Pons (tissue), 1 donor: ENCODE data around the gene SHISA4.
"Not testable (repeated sequence)": the region's sequence is repeated elsewhere in the genome, so short reads cannot be mapped to it uniquely, and the experiment has no call there.

Source experiments
- DNase-seq: peaks from one replicate; pipeline ENCODE4 v3.0.0-alpha.2; 2016; ENCODE audit warnings: low spot score

Gene SHISA4

DNA sequence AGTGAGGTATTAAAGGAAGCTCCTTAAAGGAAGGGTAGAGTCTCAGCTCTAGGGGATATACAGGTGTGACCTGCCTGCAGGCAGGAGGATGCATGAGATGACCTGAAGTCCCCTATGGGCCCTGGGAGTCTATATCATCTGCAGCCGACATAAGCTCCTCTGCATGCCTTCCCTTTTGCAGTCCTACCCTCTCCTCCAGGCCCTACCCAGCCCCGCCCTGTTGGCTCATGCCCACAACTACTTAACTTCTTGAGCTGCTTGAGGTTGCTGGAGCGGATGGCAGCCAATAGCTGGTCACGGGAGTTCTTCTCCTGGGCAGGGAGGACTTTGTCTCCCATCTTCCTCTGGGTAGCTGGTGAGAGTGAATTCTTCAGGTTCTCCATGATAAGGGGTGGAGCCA lies 10.3 kb downstream of the SHISA4 start:
- DNase-seq, result no peak

DNA sequence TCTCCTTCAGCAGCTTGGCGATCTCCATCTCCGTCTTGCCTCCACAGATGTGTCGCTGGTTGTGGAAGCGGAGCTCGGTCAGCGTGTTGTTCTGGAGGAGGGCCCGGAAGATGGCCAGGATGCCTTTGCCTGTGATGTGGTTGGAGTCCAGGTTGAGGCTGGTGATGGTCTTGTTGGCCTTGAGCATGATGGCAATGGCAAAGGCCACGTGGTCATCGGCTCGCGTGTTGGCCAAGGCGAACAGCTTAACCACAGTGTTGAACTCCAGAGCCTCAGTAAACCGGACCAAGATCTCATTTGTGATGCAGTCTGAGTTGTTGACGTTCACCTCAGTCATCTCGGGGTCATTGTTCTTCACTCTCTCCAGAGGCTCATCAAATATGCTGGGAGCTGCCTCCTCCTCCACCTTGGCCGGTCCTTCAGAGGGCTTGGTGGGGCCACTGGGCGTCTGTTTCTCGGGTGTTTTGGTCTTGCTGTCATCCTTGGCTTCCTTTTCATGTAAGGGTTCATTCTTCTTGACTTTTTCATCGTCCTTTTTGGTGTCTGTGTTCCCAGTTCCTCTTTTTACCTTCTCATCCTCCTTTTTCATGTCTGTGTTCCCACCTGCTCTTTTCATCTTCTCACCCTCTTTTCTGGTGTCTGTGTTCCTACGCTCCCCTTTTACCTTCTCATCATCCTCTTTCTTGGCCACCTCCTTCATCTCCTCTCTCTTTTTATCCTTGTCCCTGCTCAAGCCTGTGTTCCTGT lies 11.2 kb downstream of the SHISA4 start:
- DNase-seq, result no peak

DNA sequence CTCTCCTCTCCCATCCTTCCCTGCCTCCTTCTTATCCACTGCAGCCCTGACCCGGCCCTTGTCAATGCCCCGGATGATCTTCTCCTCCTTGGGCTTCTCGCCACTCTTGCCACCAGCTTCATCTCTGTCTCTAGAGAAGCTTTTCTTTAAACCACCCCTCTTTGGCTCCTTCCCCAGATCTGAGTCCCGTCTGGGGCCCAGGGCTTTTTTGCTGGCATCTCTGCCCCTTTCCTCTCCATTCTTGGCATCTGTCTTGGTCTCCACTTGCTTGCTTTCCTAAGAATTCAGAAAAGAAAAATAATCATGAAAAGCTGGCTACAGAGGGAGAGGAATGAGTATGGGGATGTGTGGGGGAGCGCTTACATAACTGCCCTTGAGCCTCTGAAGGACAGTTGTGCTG lies 11.8 kb downstream of the SHISA4 start:
- no peak for DNase-seq

DNA sequence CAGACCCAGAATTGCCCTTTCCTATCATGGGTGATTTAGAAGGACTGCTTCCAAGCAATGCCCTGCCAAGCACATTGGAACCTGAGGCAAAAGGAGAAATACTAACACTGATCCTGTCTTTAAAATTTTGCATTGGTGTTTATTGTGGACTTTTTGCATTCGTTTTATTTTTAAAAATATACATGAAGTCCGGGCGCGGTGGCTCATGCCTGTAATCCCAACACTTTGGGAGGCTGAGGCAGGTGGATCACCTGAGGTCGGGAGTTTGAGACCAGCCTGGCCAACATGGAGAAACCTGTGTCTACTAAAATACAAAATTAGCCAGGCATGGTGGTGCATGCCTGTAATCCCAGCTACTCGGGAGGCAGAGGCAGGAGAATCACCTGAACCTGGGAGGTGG lies 12.3 kb downstream of the SHISA4 start:
- not testable (repeated sequence) for DNase-seq

DNA sequence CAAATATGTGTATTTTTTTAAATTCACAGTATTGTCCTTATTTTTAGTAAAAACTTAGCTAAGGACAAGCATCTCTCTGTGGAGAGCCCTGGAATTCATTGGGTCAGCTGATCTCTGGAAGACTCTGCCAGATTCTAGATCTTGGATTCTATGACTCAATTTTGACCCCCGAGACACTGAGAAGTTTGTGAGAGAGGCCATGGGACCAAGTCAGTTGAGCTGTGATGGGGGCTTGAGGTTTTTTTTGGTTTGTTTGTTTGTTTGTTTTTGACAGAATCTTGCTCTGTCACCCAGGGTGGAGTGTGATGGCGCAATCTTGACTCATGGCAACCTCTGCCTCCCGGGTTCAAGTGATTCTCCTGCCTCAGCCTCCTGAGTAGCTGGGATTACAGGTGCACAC lies 13.5 kb downstream of the SHISA4 start:
- DNase-seq, result no peak

DNA sequence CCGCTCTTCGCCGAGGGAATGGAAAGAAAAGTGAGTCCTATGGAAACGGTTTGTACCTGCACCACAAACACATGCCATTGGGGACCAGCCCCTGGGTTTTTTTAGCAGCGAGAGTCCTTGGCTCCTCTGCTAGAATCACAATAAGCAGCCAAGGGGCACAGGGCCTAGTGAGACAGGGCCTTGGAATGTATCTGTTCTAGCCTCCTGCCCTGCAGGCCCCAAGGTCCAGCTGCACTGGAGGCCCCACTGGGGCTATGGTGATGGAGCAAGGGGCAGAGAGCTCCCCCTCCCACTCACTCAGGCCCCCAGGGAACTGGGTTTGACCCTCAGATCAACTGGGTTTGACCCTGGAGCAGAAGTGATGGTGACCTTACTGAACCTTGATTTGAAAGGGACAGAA lies 14.4 kb downstream of the SHISA4 start:
- DNase-seq, result no peak

DNA sequence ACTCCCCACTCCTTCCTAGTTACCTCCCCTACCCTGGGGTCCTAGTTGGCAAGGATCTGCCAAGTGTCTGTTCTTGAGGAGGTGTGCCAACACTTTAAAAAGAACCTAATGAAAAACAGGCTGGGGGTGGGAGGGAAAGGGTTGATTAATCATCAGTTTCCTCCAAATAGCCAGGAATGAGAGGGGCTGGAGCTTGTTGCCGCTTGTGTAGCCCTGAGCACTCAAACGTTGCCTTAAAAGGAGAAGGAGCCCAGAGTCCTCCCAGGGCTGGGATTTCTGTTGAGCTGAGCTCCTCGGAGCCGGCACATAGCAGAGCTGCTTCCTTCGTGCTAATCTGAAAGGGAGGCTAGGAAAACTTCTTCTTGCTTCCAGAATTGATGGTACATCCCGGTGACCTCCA lies 15.9 kb downstream of the SHISA4 start:
- no peak for DNase-seq

DNA sequence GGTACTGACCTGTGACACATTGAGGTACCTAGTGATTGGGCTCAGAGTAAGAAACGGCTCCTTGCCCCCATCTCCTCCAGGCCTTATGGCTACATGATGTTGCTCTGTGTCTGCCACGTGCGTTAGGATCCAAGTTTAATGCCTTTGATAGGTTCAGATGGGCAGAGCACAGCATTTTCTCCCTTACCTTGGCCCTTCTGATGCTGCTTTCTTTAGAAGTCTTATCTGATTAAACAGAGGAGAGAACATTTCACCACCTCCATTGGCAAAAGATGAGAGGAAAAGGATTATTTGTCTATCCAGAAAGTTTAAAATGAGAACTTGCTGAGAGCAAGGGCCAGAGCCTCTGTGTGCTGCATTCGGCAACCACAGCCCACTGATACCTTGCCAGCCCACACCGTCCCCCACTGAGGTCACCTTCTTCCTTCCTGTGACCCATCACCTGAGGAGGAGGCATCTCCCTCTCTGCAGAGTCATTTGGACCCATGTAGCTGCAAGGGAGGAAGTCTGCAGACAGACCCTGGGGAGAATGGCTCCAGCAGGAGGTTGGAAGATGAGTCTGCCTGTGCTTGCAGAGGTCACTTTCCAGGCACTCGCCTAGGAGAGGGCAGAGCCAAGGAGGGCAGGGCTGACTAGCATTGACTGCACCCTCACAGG lies 16.7 kb downstream of the SHISA4 start:
- DNase-seq, result no peak

DNA sequence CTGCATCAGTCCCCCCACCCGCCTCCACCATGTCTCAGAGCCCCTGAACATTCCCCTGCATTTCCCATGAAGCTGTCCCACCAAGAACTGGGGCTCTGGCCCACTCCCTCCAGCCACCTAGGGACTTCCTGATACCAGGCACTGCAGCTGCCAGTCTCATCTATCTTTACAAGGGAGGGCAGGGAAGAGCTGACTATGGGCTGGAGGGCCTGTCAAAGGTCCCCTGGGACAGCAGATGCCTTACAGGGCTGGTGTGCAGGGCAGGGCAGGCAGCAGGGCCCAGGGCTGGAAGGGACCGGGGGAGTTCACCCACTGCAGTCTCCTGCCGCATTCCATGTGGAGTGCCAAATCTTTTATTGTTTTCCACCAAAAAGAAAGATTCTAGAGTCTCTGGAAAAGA lies 17.6 kb downstream of the SHISA4 start:
- DNase-seq, result no peak

DNA sequence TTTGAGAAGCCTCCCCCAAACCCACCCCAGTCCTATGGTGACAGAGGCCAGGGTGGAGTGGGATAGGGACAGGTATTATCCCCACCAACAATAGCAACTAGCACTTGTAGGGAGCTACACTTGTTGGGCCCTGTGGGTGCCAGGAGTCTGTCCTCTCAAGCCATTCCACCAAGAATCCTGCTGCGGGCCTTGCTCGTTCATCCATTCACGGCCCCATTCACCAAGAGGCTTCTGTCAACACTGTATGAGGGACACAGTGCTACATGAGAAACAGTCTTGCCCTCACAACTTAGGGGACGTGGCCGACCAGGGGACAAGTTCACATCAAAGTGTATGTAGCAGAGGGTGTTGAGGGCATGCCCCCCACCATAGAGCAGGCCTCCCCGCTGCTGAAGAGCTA lies 18.9 kb downstream of the SHISA4 start:
- DNase-seq, result no peak

DNA sequence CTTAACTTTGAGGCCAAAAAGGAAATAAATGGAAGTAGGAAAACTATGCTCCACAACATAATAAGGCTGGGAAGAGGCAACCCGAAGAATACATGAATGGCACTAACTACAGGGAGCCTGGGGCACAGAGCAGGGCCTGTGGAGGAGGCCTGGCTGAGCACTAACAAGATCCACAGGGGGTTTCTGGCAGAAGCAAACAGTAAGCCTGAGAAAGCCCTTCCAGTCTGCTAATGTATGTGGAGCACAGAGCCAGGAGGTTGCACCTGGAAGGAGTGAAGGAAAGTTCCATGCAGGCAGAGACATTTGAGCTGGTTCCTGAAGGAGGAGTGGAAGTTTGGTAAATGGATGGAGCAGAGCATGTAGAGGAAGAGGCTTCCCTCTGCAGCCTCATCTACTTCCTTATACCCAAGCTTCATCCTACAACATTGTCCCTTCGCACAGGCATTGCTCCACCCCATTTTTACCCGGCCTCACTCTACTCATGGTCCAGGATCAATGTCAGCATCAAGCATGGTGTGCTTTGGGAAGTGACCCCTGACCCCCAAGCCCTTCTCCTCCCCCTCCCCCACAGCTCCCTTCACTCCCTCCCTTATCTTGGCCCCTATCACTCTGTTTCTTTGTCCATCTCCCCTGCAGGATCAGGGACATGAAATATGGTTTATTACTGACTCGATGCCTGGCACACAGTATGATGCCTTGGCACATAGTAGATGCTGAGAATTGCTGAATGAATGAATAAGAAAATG lies 23.3 kb downstream of the SHISA4 start:
- no peak for DNase-seq

DNA sequence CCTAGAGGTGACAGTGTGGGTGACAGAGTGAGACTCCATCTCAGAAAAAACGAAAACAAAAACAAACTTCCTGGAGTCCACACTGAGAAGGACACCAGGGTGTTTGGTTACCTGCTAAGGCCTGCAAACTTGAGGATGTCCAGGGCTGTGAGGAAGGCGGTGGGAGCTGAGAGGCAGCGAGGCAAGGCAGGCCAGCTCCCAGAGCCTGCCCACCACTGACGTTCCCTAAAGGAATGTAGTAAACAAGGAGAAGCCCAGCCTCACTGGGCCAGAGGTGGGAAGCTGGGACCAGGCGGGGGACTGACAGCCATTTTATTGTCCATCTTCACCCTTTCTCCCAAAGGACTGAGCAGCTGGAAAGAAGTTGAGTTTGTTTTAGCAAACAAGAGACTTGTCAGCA lies 24.1 kb downstream of the SHISA4 start:
- DNase-seq, result no peak

DNA sequence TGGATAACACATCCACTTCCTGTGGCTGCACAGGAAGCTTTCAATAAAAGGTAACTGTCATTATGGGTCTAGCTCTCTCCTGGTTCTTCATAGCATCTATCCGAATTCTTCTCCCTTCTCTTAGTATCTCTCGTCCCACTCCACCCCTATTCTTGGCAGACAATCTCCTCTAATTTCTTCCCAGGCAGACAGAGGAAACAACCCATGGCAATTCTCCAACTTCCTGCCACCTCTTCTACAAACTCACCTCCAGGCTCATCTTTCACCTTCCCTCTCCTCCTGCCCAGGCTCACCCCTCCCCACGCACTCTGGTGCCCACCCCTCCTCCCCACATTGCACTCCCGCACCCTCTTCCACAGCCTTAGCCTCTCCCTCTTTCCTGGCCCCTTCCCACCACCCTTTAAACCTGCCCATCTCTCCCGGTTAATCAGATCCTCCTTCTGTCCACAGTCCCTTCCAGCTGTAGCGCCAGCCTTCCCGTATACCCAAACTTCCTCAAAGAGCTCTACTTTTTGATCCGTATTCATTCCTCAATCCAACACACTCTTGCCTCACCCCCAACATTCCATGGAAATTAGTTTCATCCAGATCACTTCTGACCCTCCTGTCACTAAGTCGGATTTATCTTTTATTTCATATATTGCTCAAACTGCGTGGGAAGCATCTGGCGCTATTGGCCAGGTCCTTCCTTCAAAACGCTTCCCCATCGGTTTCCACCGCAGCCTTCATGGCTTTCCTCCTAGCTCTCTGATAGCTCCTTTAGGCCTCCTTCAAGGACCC lies 25.9 kb downstream of the SHISA4 start:
- no peak for DNase-seq

DNA sequence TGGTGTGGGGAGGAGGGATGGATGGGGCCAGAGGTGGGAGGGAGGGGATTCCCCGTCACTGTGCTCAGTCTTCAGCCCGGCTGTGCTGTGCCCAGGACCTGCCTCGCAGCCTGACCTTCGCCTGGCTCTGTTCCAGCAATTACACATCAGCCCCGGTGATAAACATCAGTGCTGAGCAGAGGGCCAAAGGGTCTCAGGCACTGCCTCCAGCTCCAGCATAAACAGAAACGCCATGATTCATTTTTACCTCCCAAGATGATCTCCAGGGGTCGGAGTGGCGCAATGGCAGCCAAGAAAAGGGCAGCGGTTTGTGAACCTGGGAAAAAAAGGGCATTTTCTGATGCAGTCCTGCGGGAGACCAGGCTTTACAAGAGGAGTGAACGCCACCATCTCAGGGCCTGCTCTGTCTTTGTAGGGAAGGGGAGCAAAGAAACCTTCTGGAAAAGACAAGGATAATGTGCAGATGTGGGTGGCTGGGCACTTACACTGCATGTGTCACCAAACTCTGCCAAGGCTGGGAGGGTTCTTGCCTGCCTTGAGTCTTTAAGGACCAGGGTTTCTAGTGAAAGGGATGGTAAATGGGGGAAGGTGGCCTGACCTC lies 28.1 kb downstream of the SHISA4 start:
- no peak for DNase-seq

DNA sequence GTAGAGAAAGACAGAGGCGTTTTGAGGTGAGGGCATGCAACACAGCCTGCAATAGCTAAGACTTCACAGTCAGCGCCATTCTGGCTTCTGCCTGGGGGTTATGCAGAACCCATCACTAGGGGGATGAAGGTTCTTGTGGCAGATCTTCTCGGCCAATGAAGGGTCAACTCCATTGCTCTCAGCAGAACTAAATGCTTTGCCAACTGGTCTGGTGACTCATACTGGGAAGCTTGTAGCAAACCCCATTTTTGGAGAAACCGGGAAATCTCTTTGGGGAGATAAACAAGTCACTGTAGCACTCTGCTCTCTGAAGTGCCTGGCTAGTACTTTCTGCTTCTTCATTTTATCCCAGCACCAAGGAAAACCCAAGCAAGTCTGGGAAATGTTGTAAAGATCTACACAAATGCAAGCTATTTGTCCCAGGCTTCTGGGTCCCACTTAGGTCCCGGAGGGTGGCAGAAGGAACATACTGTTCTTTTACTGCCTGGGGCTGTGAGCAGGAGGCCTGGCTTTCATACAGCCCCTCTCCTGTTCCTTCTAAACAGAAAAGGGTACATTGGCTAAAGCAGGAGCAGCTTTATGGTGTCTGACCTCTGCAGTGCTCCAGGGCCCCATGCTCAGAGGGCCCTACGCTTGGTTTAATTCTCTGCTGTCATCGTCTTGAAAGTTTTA lies 28.8 kb downstream of the SHISA4 start:
- DNase-seq, result no peak

DNA sequence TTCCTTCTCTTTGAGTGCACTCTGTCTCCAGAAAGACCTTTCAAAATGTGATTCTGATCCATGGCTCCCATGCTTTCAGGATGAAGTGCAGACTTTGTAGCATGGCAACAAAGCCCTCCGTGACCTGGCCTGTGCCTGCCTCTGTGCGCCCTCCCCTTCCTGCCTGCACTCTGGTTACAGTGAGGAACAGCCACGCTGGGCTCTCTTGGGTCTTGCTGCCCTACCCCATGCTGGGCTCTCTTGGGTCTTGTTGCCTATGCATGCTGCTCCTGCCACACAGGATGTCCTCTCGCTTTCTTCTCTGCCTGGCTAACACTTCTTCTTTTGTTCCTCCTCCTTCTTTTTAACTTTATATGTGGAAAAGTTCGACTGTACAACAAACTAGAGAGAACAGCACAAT lies 29.6 kb downstream of the SHISA4 start:
- no peak for DNase-seq

DNA sequence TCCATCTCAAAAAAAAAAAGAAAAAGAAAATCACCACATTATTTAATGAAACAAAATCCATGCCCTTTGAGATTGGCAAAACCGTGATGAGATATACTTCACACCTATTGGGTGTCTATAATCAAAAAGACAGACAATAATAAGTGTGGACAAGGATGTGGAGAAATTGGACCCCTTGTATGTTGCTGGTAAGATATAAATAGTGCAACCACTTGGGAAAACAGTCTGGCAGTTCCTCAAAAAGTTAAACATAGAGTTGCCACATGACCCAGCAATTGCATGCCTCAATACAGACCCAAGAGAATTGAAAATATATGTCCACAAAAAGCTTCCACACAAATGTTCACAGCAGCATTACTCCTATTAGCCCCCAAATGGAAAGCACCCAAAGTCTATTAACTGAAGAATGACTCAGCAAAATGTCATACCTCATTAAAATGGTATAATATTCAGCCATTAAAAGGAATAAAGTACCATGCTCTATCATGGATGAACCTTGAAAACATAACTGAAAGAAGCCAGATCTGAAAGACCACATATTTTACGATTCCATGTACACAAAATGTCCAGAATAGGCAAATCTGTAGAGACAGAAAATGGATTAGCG lies 33.4 kb downstream of the SHISA4 start:
- DNase-seq, result no peak

DNA sequence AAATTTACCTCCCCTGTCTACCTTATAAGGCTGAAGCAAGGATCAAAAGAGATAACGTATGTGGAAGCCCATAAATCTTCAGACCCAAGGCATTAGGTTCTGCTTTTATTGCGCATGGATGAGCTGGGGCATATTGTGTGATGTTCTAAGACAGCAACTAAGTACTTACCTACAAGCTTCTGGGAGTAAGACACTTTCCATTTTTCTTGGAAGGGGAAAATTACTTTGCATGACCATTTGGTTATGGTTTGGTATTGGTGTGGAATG lies 36.5 kb downstream of the SHISA4 start:
- DNase-seq, result no peak

DNA sequence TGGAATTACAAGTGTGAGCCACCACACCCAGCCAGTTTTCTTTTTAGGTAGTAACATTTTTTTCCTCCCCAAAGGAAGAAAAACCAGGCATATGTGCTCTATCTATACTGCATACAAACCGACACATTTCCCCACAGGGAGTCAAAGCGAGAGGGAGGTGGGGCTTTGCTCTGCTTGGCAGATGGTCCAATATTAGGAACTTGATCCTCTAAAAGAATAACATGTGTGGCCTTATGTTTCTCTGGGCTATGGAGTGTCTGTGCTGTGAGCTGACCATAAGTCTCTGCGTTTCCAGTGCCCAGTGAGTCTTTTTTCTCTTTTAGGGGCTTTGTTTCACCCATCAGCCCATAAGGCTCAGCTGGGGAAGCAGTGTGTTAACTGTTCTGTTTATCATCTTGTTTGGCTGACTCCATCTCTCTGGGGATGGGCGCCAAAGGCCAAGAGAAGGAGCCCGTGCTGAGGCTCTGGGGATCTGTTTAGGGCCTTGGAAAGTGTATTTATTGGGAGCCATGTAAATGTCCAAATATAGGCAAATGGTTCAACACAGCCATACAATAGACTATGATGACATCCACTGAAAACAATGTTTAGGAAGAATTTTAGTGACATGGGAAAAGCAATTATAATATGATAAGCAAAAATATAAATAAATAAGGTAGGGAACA lies 37.4 kb downstream of the SHISA4 start:
- no peak for DNase-seq

DNA sequence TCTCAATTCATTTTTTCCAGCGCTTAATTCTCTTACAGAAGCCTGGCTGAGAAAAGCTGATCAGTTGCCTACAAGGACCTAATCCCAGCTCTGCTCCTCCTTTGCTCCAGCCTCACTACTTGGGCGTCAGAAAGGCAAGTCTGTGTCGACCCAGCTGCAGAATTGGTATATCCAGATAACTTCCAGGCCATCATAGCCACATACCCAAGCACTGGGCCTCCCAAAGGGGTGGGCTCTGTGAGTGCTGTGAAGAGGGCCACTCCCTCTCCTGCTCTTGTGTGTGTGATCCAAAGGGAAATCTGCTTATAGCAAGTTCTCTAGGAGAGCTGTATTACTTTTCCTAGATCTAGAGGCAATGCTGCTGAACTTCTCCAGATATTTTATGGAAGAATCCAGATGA lies 39.6 kb downstream of the SHISA4 start:
- DNase-seq, result no peak

DNA sequence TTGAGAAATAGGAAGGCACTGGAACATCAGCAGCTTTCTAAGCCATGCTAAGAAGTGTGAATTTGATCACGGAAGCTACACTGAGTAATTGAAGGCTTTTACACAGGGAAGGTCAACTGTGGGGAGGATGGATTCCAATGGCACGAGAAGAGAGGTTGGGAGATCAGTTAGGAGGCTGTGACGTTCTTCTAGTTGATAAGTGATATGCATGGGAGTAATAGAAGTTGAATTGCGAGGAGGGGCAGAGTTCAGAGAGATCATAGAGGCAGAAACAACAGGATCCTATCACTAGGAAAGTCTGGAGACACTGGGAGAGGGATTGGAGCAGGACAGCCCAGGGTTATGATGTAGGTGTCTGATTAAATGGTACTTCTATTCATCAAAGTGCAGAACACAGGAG lies 41.4 kb downstream of the SHISA4 start:
- DNase-seq, result no peak
